ENCODE results near the gene CHTOP.

Gene CHTOP

GRCh38 chr1:153616144-153616916 is 17.5 kb upstream of the CHTOP start, which contains the start of gene S100A14:
Gene S100A14 (minus strand): TSS chr1:153616325. CDS start chr1:153615858, 467 bp downstream.
- no peak for DNase-seq (ENCODE audit: low read depth)
- no peak for TF ChIP-seq CTCF (IDR thresholded peaks at IDR 0.05; ENCODE audit: control insufficient read depth, extremely low read depth, insufficient read depth)
- H3K4me3 ChIP-seq (ENCODE audit: low read depth, low read length): no peak within 1 kb of the TSS

- H3K4me3 ChIP-seq (ENCODE audit: low read depth, low read length): no peak overlapping the region
- TF ChIP-seq CTCF (IDR thresholded peaks at IDR 0.05; ENCODE audit: control insufficient read depth, extremely low read depth, insufficient read depth): no peak
- no peak for DNase-seq (ENCODE audit: low read depth)
These were observed 17.0 kb upstream of the CHTOP start for GRCh38 chr1:153616917-153617311.

- DNase-seq (ENCODE audit: low read depth): no peak
- no peak for TF ChIP-seq CTCF (IDR thresholded peaks at IDR 0.05; ENCODE audit: control insufficient read depth, extremely low read depth, insufficient read depth)
- H3K4me3 ChIP-seq (ENCODE audit: low read depth, low read length): no peak overlapping the region
These were observed 16.2 kb upstream of the CHTOP start for GRCh38 chr1:153617663-153618062.

GRCh38 chr1:153619171-153619570 is 14.7 kb upstream of the CHTOP start:
- no peak overlapping the region for H3K4me3 ChIP-seq (ENCODE audit: low read depth, low read length)
- no peak for TF ChIP-seq CTCF (IDR thresholded peaks at IDR 0.05; ENCODE audit: control insufficient read depth, extremely low read depth, insufficient read depth)
- DNase-seq (ENCODE audit: low read depth): no peak

GRCh38 chr1:153623101-153623500 is 10.8 kb upstream of the CHTOP start:
- no peak overlapping the region for H3K4me3 ChIP-seq (ENCODE audit: low read depth, low read length)
- TF ChIP-seq CTCF (IDR thresholded peaks at IDR 0.05; ENCODE audit: control insufficient read depth, extremely low read depth, insufficient read depth): no peak
- no peak for DNase-seq (ENCODE audit: low read depth)

GRCh38 chr1:153624965-153625611 is 8.8 kb upstream of the CHTOP start:
- no peak for DNase-seq (ENCODE audit: low read depth)
- no peak overlapping the region for H3K4me3 ChIP-seq (ENCODE audit: low read depth, low read length)
- no peak for TF ChIP-seq CTCF (IDR thresholded peaks at IDR 0.05; ENCODE audit: control insufficient read depth, extremely low read depth, insufficient read depth)

Measured in LNCaP clone FGC (cell line).